Globus pallidus (tissue), 1 donor: ENCODE results near the gene LSAMP.

ENCODE experiments used
- DNase-seq: peaks from one replicate; pipeline ENCODE4 v3.0.0-alpha.2; 2015; ENCODE audit warnings: low spot score

The LSAMP gene

DNA sequence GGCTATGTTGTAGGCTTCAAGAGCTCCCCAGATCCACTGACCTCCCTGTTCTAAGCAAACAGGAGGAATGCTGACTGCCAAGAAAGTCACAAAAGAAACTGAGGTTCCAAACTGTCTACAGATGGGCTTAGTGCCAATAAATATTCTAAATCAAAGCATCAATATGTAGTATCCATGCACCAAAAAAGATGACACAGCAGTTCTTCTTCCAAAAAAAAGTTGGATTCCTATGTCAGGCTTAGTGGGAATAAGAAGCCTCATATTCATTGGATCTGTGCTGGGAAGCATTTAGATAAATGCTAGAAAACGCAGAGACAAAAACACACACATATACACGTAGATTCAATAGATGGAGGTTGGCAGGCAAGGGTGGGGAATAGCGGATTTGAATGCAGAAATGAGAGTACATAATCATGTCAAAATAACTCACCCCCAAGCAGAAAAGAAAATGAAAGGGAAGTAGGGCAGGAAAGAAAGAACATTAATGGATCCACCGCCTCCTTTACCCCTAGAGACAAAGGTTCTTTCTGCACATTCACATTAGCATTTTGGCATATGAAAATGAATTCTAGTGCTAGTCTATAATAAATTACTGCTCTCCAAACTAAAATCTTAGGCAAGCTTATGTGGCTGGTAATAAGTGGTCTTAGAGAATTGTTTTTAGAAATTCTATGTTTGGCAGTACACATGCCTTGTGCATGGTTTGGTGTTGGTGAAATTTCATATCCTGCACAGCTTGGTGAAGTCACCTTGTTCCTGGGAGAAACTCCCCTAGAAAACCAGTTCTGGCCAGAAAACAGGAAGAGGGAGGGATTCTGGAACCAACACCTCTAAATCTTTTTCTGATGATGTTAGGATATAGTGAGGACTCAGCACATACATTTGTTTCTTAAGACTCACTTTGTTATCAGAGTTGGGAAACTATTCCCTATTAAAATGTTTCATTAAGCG, 283.4 kb downstream of the LSAMP start:
- DNase-seq: peak; percentile 69

DNA sequence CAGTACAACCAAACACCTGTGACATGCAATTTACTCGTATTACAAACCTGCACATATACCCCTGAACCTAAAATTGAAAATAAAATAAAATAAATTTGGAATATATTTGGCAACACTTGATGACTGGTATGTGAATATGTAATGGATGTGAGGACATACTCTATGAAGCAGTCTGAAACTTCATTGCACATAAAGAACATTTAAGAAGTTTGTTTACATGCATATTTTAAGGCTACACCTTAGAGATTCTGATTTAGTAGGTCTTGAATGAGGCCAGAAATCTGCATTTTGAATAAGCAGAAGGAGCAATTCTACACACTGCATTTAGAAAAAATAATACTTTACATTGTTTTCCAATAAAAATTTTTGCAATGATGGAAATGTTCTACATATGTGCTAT, 284.7 kb downstream of the LSAMP start:
- no peak for DNase-seq

DNA sequence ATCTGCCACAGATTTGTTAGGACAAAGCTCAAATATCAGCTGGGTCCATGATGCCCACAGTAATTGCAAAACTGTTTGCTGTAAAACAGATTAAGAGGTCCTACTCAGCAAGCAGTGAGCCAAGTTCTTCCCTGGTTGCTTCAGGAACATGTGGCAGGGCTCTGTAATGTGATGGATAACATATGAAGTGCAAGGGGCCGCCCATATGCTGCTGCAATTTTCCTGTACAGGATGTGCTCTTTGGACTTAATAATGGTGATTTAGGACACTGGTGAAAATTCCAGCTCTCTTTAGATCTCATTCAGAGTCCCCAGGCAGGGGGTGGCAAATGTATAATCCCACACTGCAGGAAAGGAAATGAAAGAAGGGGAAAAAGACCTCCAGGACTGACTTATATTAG, 289.4 kb downstream of the LSAMP start:
- no peak for DNase-seq

DNA sequence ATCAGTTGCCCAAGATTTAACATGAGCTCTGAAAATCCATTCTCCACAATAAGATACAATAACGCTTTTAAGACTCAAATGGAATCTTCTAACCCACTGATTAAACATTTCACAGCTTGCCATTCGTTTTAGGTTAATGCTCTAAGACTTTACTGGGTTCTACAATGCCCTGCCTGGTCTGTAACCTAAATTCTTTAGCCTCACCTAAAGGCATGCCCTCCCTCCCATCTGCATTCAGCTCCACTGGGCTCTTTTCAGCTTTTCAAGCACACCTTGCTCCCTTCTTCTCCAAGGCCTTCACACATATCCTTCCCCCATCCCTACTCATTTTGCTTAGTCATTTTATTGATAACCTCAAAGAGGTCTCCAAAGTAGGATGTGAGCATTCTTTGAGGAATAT, 290.9 kb downstream of the LSAMP start:
- no peak for DNase-seq

DNA sequence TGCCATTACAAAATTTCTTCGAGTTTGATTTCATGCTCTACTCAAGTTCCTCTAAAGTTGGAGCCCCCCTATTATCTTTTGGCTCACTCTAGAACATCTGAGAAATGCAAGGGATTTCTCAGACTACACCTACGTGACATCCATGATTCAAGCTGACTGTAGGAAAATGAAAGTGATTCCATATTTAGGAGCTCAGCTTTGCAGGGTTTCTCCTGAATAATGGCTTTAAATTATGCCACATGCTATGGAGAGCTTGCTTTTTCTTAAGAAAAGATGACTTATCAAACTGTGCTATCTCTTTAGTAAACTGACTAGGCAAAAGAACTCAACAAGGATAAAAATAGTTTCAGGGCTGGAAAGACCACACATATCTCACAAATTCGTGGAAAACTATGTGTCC, 292.1 kb downstream of the LSAMP start:
- no peak for DNase-seq

DNA sequence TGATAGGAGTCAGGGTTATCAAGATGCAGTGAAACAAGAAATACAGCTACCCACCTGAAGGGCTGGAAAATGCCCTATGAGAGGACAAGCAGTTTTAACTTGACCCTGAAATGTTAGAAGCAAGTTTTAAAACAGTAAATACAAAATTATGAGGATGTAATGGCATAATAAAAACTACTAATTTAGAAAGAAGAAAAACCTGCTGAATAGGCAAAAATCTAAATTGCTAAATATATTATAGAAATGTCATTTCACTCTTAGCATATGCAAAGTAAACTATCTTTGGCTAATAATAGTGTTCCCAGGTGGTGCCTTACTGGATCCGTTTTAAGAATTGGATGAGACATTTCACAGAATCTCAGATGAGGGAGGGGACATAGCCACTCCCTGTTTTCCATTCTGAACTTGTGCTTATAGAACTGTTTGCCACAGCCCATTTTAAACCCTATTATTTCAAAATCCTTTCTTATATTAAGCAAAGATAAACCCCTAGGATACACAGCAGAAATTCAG, 294.6 kb downstream of the LSAMP start:
- no peak for DNase-seq

DNA sequence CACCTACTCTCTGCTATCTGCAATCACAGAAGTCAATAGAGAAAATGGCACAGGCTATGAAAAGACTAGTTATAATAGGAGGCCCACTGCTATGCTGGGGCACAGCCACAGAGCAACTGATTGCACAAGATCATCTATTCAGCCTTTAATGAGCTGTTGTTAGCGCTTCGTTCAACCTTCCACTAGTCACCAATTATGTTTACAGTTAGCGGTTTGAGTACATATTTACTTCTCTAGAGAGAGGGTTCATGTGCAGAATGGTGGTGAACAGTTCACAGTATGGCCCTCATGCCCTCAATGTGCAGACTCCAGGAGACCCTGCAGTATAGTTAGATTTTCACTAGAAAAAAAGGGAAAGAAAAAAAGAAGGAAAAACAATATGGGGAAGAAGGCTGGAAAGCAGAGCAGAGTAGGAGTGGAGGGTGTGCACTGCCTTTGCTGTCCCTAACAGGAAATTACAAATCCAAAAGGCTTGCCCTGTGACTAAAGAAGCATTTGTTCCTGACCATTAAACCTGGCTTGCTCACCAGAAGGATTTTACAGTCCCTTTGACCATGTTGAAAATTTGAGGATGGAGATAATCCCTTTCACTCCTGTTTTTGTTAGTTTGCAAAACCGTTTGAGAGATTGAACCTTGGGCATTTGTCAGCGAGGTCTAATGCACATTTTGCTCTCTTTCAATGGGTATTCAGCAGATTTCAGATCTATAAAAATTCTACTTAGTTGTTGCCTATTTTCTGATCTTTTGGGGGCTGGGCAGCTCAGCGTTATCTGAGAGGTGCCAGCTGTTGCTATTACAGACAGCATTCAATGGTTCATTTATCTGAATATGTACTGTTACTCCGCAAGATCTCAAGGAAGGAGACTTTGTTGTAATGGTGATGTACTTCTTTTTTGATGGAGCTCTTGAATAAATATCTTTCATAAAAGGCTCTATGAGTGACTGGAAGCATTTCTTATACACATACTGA, 296.1 kb downstream of the LSAMP start:
- DNase-seq: no peak

DNA sequence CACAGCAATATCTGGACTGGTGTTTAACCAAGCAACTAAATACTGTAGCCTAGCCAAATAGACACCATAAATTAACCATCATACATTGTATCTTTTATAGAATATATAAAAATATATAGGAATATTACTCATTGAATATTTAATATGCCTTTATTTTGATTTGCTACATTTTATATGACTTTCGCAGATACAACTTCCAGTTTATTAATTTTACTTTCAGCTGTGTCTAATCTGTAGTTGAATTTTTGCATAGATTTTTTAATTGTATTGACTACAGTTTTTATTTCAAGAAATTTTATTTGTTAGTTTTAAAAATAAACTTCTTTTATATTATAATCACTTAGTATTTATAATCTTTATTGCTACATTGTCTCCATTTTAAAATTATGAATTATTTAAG, 299.7 kb downstream of the LSAMP start:
- no peak for DNase-seq

DNA sequence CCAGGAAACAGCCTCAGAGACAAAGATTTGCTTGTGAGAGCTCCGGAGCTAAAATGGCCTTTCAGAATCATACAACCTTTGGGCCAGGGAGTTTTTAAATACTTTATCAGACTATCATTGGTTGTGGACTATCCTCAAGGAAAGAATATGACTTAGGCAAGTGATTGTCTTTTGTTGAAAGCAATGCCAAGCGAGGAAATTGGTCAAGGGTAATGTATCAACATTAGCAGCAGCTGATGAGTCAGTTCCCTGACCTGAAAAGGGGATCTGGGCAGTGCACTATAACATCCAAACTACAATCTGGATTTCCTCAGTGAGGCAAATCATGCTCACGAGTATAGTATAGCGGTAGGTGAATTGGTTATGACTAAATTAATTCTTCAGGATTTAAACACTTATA, 303.6 kb downstream of the LSAMP start:
- DNase-seq: no peak

DNA sequence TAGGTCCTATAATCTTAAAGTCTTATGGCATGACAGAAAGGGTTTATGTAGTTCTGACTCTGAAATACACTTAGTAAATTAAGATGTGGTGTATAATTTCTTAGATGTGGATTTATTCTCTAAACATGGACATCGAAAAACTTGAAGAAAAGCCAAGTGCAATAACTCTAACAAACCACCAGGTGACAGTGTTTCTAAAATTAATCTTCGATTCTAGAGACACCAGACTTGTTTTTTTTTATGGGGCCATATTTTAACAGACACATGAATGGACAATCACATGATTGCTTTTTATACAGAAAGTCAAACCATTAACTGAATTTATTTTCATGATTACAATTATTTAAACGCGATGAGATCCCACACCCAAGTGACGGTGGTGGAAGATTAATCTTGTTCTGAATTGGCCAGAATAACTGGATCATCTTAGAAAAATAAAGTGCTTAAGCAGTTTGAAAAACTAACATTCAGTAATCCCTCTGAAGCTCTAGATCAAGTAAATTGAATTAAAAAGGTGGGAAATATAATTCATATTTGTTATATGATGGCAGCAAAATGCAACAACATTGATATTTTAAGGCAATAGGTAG, 305.1 kb downstream of the LSAMP start:
- peak; percentile 82 for DNase-seq

DNA sequence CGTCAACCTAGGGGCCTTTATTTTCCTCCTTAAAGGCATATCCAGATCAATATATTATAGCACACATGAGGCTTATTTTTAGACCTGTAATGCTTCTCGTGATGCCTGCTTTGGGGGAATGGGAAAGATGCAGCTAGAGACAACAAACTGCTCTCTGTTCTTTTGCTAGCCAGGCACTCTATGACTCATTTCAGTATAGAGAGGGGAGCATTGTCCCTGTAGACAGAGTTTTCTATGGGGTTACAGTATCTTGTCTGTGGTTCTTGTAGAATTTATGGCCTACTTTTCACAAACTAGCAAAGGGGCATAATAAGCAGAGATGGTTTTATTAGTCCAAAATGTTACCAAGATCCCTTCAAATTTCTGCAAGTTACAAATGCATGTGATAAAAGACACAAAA, 305.6 kb downstream of the LSAMP start:
- peak; percentile 91 for DNase-seq

DNA sequence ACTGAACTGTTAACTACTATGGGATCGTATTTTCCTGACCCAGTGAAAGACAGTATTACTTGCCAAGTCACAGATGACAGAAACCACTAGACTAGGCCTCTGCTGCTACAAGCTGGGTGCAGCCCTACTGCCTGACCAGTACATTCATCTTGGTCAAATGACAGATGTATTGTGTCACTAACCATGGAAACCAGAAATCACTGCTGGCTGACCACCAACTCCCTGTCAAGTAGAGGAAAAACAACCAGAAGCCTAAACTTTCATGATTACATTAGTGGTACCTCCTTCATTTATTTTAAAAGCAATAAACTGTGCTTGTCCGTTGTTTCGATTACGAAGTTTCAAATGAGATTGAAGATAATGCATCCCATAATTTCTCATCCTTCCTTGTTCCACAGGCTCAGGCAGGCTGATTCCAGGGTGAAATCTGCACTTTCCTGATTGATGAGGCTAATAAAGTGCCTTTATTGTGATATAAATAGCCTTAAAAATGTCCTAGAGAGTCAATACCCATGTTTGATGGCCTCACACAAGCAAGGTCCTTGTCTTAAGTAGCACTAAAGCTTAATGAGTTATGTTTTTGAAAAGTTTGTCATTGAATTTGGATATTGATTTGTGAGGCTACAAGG, 309.7 kb downstream of the LSAMP start:
- DNase-seq: peak; percentile 75

DNA sequence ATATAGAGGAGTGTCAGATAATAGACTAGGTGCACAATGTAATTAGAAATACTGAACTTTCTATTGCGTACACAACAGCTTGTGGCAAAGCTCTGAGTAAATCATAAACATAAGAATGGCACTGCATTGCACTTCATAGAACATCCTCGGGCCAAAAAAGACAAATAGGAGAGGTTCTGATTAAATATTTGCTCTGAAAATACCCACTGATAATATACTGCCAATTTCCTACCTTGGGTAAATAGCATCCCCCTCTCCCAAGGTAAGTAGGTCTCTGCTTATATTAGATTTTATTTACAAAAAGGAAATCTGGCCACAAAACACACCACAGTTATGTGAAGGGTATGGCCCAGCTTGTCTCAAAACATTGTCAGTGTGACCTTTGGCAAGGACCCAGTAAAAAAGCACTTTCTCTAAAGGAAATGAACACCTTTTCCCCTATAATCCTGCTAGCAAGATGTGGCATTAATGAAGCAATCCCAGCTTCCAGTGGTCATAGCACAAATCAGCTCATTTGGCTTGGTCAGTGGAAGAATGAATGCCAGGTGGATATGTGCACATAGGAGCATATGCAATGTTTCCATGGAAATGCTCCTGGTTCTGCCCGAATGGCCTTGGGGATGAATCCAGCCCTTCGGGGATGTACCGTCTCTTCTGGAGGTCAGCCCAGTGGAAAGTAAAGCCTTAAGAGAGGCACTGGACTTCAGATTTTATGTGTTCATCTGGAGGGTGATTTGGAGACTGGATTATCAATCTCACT, 315.9 kb downstream of the LSAMP start:
- DNase-seq: no peak

DNA sequence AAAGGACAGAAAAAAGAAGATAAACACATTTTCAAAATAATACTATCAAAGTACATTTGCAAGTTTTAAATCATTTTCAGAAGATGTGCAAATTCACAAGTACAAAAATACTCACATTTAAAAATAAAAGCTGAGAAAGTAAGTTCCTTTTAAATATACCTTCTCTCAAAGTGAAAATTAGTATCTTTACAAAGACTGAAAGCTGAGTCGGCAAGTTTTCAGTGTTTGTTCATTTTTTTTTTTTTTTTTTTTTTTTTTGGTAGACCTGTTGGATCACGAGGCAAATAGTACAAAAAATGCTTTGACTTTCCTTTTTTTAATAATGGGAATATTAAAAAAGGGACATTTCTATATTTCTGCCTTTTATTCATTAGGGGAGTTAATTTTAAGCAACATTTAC, 317.8 kb downstream of the LSAMP start:
- DNase-seq: no peak

DNA sequence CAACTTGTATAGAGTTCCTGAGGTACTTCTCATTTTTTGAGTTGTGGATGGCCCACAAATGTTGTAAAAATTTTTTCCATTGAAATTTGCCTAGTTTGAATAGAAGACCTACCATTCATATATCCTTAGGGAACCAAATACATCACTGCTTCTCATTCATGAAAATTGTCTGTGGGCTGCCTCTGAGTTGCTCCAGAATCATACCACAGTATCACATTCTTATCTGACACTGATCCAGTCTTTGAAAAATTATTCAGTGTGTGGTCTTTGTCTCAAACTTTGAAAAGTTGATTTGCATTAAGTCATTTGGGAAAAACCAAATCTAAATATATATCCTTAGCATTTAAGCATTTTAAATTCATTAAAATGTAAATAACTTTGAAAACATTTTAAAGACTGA, 321.1 kb downstream of the LSAMP start:
- DNase-seq: no peak

DNA sequence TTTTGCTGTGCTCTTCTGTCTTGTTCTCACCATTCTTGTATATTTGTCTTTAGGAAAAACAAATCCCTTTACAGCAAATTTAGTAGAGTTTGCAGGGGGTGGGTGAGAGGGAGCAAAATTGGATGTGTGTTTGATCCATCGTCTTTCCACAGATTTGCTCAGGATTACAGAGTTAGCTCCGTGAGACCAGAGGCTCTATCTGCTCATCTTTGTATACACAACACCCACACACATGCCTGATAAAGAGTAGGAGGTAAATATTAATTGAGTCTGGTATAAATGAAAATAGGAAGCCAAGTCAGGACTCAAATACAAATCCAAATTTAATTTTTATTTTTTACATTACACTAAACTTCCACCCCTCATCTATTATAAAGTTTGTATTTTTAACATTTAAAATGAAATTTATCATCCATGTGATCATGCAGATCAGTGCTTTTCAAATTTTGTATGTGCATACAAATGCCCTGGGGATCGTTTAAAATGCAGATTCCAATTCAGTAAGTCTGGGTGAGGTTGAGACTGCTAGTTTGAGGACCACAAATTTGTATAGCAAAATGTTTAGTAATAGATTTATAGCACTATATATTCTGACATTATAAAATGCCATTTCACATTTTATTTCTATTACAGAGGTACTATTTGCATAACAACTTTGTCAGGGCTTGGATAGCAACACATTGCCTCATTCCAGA, 326.7 kb downstream of the LSAMP start:
- no peak for DNase-seq

DNA sequence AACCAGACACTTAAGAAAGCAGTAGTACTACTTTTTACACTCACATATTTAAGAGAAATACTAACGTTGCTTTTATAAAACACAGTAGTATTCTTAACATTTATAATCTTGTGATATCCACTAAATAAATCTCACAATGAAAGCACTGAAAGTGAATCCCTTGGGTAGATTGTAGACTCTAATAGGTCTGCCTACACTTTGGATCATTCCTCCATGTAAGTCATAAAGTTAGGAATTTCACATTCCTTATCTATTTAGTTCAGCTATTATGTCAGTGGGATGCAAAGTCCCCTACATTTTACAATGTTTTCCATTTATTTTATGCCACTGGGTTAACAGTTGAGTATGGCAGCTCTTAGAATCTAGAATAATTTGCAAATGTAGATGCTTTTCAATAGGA, 330.7 kb downstream of the LSAMP start:
- no peak for DNase-seq

DNA sequence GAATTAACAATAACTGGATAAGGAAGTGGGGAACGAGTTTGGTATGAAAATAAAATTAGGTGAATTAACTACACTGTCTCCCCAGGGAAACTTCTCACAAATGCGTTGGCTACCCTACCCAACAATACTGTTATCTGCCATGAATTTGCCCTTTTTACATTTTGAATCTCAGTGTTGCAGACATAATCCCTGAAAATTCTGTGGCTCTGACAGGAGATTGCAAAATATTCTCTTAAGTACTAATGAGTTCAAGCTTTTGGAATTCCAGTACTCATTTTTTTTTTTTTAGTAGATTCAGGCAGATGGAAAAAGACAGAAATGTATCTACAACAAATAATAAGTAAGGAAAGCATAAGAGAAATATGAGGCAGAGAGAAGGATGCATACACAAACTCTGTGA, 332.6 kb downstream of the LSAMP start:
- DNase-seq: no peak

DNA sequence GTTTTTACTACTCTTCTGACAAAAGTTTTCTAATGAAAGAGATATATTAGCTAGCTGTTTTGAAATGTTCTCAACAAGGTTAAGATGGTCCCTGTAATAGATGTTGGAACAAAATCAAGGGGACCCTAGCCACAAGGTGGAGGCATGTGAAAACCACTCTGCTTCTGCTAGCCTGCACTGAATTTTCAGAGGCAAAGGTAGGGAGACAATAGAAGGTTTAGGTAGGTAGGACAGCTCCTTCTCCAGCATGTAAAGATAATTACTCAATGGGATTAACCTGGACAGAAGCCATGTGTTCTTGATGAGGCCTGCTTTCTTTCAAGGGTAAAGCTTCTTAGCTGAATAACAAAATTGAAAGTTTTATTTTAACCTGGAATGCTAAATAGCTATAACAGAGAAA, 333.5 kb downstream of the LSAMP start:
- DNase-seq: no peak

DNA sequence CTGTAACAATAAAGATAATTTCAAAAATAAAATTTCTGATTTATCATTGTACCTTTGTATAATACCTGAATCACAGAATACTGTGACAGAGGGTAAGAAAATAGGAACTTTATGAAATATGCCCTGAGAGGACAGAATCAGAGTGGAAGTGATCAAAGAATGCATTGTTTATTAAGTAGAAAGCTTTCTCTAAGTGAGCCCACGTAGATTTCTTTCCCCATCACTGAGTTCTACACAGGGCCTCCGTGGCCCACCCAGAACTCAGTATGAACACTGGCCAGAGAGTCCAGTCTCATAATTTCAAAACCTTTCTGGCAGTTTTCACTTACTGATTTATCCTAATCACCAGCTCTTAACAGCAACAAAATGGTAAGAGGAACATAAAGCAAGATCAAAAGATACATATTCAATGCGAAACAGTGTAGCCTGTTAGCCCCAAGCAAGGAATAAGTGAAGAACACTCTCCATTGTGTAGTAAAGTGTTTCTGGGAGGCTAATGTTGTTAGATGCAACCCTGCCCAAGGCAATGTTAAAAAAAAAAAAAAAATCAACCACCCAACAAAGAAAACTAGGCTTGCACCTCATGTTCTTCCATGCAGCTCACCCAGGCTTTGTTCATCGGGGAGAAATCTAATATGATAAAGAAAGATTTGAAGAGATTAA, 341.3 kb downstream of the LSAMP start:
- DNase-seq: no peak
